ENCODE results near the gene SPARC.
"Not testable (repeated sequence)": the region's sequence is repeated elsewhere in the genome, so short reads cannot be mapped to it uniquely, and the experiment has no call there.

SPARC gene

DNA sequence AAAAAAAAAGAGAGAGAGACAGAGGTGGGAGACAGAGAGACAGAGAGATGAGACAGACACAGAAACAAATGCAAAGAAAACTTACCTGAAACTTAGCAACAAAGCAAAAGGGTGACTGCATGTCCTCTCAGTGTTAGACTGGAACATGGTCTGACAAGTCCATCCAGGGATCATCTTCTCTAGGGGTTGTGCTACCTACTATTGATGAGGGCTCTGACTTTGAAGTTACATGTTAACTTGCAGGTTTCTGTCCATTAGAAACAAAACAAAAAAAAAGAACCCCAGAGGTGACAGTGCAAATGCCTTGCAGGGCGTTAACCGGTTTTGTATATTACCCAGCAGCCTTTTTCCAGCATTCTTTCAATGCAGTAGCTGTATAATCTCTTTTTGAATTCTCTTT is 13.6 kb upstream of the SPARC start:
- DNase-seq, result no peak

DNA sequence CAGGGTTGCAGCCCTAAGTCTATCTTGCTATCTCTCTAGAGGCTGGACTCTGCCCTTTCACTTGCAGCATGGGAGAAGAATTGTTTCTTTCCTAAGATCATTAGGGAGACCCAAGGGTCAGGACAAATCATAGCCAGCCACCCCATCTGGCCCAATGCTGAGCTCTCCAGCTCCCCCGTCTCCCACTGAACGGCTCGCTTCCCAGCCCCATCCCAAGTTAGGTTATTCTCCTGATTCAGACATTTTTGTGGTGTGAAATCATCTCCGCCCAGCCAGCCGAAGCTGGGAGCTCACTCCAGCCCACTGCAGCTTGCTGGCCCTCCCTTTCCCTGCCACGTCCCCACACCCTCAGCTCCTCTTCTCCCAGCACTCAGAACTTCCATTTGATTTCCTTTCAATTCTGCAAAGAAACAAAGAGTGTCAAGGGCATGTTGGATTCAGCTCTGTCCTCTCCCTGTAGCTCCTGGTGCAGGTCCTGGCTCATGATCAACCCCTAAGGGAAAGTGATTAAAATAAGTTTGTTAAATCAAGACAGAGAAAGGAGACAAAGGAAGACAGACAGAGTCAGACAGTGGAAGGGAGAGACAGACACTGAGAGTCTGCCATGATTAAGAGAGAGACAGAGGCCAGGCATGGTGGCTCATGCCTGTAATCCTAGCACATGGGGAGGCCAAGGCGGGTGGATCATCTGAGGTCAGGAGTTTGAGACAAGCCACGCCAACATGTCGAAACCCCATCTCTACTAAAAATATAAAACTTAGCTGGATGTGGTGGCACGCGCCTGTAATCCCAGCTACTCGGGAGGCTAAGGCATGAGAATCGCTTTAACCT is 12.6 kb upstream of the SPARC start:
- no peak for DNase-seq

DNA sequence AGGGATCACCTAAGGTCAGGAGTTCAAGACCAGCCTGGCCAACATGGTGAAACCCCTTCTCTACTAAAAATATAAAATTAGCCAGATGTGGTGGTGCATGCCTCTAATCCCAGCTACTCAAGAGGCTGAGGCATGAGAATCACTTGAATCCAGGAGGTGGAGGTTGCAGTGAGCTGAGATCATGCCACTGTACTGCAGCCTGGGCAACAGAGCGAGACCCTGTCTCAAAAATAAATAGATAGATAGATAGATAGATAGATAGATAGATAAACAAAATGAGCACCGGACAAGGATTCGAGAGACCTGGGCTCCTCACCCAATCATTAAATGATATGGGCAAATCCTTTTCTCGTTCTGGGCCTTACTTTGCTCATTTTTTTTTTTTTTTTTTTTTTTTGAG is 11.4 kb upstream of the SPARC start:
- DNase-seq, result not testable (repeated sequence)

DNA sequence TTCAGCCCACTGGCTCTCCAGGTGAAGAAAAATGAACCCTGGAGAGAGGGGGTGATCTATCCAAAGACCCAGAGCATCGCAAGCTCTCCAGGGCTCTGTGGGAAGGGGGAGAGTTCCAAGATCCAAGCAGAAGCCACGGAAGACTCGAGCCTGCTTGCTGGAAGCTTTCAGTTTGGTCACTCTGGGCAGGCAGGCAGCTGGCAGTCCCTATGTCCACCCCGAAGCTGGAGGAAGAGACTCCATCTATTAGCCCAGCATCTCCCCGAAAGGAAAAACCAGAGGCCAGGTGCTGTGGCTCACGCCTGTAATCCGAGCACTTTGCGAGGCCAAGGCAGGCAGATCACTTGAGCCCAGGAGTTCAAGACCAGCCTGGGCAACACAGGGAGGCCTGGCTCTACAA is 10.7 kb upstream of the SPARC start:
- no peak for DNase-seq

DNA sequence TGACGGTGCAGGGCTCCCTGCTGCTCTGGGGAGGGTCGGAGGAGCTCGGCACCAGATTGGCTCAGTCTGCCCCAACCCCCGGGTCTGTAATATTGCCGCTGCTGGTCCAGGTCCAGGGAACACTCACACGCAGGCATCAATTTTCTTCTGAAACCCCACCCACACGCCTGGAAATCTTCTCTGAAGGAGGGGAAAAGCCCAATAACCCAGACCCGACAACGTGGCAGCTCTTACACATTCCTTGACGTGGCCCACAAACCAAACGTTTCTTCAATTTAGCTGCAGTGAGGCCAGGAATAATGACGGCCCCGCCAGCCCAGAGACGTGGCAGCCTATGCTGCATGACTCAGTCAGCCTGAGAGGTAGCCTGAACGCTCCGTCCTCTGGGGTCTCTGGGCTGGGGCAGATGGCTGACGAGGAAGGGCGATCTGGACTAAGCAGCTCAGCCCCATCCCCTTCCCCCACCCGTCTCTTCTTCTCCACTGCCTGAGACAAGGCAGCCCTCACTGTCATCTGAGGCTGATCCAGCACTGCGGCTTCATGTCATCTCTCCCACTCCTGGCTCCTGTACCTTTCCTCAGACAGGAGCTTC is 9.9 kb upstream of the SPARC start:
- no peak for DNase-seq

DNA sequence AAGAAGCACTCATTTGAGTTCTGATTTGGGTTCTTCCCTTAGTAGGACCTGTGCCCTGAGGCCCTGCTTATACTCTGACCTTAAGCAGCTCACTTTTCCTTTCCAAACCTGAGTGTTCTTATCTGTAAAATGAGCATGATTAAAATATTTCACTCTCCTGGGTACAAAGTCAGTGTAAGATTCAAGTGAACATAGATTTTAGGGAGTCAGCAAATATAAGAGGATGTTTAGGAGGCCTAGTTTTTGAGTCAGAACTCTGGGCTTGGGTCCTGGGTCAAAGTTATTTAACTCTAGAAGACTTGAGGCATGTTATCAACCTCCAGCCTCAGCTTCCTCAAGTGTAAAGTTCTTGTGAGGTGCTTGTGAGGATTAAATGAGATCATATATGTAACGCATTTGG is 8.7 kb upstream of the SPARC start:
- DNase-seq, result no peak

DNA sequence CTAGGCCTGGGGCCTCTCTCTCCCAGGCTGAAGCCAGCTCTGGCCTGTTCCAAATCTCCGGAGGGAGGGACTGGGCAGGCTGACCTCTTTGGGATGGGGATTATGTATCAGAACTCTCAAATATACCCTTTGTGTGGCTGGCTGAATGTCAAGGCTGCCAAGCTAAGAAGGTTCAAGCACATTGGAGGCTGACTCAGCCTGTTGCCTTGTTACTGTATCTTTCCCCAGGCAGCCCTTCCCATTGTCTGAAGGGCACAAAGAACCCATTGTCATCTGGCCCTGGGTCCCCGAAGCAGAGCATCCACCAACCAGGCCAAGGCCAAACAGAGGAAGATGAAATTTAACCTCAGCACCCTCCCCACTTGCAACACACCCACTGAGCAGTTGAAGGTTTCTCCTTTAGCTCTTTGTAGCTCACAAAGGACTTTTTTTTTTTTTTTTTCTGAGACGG is 7.3 kb upstream of the SPARC start:
- no peak for DNase-seq

DNA sequence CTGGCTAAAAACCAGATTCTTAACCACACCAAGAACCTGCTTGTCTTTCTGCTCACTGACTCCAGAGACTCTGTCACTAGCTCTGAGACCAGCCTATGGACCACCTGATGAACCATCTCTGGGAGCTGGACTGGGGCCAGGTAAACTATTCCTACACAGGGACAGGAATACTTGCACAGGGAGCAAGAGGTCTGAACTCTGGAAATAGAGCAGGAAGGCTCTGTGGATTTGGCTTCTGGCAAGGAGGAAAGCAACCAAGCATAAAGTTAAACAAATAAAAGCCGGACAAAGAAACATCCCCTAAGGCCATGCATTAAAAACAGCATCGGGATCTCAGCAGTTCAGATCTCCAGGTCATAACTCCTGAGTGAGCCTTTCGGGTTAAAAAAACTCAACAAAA is 5.6 kb upstream of the SPARC start:
- DNase-seq, result no peak

DNA sequence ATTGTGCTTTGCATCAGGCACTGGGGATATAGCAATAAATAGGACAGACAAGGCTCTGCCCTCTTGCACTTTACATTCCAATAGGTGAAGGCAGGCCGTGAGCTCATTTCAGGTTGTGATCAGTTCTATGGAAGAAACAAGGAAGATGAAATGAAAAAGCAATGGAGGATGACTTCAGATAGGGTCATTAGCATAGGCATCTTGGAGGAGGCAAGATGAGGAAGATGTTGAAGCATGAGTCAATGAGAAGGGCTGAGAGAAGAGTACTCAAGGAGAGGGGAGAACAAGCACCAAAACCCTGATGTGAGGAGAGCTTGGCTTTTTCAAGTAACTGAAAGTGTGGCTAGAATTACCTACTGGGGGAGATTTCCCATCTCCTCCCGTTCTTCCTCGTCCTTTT is 5.0 kb upstream of the SPARC start:
- no peak for DNase-seq

DNA sequence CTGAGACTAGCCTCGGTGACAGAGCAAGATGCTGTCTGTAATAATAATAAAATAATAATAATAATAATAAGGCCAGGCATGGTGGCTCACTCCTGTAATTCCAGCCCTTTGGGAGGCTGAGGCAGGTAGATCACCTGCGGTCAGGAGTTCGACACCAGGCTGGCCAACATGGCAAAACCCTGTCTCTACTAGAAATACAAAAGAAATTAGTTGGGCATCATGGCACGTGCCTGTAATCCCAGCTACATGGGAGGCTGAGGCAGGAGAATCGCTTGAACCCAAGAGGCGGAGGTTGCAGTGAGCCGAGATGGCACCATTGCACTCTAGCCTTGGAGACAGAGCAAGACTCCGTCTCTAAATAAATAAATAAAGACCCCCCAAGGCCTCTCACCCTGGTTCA is 2.9 kb upstream of the SPARC start:
- DNase-seq, result not testable (repeated sequence)

DNA sequence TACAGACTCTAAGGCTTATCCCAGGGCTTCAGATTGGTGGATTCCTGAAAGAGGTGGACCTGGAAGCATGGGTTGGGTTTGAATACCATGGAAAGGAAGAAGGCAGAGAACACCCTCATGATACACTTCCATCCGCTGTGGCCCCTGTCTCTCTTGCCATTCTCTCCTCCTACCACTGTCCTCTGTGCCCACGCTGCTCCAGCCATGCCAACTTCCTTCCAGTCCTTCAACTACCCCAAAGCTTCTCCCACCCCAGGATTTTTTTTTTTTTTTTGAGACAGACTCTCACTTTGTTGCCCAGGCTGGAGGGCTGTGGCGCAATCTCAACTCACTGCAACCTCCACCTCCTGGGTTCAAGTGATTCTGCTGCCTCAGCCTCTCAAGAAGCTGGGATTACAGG is 1.7 kb upstream of the SPARC start:
- no peak for DNase-seq

DNA sequence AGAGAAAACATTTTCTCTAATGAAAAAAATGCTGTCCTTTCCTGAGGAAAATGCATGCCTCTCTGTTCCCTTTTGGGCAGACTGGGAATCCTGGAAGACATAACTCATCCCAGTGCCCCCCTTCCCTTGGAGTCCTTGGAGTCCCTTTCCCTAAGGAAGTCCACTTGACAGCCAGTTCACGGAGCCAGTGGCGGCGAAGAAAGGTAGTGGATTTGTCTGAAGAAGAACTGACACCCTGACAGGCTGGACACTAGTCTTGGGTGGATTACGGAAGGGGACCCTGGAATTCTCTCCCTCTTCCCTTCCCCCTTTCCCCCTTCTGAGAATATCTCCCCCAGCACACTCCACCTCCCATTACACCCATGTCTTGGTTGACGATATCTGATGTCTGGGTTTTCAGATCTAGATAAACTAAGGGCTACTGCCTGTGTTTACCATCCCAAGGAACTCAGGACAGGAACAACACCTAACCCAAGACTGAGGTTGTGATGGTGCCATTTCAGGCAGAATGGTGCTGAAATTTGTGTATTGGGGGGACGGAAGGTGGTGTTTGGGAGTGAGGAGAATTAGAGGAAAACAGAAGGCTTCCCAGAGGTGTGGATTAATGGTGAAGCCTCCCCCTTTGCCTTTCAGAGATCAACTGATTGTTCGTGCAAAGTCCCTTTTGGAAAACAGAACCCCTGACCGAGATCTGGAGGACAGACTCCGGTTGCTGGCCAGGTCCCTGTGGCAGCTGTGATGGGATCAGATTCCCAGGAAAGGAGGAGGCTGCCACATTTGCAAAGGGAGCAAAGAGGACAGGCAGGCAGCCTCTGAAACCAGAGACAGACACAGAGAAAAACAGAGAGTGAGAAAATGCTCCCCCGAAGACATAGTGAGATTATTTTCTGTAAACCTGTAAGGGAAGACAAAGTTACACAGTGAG is 704 bp downstream of the SPARC start:
- no peak for DNase-seq

DNA sequence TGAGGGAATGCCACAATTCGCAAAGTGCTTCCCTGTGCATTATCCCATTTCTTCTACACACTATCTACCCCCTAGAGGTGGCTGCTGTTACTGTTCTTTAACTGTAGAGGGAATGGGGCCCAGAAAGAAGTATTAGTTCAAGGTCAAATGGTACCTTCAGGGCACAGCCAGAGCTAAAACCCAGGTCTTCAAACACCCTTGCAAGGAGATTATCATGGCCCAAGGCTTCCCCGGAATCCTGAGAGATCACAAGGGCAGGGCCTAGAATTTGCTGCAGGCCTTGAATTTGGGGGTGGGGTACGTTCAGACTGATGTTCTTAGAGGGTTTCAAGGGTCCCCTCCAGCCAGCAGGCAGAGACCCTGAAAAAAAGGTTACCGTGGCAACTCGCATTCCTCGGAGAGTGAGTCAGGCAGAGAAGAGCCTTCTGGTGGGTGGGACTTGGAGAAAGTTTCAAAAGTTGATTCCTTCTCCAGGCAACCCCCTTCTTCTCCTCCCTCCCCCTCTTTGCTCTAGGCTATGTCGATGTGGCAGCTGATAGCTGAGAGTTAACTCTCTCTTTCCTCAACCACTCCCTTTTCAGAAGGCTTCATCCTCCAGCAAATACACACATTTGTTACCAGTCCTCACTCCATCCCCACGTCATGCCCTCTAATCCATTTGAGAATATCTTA is 1.9 kb downstream of the SPARC start:
- DNase-seq, result no peak

DNA sequence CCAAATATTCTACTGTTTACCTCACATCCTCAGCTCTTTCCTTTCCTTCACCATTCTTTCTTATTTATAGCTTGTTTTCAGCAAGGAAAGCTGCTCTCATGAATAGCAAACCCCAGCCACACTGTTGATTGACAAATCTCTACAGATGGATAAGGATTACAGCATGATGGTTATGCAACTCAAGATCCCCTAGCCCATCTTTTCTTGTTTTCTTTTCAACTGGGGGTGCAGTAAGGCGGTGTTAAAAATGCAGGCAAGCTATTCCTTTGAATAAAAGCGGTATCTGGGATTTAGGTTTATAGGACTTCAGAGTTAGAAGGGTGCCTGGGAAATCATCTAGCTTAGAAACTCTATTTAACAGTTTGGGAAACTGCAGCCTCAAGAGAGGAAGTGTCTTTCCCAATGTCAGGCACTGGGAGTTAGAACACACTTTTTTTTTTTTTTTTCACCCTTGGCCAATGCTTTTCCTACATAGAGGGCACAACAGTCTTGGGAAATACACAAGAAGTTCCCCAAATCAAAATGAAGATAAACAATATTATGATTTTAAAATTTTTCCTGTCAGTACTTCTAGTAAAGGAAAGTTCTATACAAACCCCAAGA is 2.6 kb downstream of the SPARC start:
- no peak for DNase-seq

DNA sequence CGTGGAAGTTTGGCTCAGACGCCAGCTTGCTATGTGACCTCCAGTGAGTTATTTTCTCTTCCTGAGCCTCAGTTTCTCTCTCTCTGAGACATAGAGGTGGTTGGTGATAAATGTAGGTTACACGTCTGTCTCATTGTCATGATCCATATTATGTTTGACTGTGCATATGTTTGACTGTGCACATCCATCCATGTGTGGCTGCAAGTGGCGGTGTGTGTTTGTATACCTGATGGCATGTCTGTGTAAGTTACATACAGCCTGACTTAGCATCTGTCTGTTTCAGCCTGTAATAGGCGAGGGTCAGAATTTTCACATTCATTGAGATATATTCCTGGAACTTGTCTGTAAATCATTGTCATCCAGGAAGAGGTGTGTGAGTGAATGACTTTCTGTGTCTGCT is 3.3 kb downstream of the SPARC start:
- DNase-seq, result no peak

DNA sequence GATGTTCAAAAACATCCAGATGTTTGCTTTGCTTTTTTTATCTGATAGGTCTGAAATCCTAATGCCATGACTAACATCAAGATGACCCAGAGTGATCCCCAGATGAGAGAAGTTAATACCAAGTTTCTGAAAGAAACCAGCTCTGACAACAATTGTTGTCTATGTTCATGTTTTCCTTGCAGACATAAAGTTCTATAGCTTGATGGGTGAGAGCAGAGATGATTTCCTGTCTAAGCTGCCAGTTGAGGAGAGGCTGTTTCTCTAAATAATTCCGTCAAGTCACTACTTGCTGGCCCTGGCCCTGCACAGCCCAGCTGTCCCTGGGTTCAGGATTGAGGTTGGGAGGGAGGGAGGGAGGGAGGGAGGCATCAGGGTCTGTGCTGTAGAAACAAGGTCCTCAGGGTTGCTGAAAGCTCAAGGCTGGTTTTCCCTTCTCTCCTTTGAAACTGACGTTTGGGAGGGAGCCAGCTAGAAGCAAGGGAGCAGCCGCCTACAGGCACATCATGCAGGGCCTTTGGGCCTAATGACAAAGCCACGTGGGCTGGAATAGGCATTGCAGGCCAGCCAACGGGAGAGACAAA is 3.9 kb downstream of the SPARC start:
- DNase-seq, result no peak

DNA sequence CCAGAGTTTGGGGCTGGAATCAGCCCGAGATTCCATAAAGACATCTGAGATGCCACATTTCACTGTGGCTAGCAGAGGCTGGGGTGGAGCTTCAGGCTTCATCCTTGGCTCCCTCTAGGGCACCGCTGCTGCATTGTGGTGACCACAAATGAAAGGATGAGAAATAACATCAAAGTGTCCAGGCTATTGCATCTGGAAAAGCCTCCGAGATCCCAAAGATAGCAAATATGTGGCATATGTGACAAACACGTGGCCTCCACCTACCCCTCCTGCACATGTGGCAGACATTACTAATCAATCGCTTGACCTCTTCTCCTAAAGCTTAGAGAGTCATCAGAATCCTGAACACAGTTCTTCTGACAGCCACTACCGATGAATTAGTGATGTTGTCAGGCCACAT is 4.5 kb downstream of the SPARC start:
- no peak for DNase-seq

DNA sequence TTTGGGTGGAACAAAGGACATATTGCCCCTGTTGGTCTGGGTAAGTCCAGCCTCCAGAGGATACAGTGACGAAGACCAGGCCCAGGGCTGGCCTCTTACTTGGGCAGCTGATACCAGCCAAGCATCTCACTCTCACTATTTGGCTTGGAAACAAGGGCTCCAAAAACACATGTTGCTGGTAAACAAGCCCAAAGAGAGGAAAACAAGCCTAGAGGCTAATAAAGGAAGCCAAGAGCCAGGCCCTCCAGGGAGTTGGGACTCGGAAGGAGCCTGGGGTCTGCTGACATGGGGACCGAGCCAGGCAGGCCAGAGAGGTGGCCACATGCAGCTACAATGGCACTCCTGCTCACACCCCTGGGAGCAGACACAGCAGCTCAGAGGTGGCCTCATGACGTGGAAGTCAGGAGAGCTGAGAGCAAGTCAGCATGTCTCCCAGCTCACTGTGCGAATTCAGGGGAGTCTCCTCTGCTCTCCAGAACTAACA is 5.7 kb downstream of the SPARC start:
- no peak for DNase-seq

DNA sequence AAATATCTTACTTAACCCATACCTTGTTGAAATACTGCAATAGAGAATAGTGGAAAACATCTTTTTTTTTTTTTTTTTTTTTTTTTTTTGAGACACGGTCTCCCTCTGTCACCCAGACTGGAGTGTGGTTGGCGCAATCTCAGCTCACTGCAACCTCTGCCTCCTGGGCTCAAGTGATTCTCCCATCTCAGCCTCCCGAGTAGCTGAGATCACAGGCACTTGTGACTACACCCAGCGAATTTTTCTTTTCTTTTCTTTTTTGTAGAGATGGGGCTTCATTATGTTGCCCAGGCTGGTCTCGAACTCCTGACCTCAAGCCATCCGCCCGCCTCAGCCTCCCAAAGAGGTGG is 6.6 kb downstream of the SPARC start:
- not testable (repeated sequence) for DNase-seq

DNA sequence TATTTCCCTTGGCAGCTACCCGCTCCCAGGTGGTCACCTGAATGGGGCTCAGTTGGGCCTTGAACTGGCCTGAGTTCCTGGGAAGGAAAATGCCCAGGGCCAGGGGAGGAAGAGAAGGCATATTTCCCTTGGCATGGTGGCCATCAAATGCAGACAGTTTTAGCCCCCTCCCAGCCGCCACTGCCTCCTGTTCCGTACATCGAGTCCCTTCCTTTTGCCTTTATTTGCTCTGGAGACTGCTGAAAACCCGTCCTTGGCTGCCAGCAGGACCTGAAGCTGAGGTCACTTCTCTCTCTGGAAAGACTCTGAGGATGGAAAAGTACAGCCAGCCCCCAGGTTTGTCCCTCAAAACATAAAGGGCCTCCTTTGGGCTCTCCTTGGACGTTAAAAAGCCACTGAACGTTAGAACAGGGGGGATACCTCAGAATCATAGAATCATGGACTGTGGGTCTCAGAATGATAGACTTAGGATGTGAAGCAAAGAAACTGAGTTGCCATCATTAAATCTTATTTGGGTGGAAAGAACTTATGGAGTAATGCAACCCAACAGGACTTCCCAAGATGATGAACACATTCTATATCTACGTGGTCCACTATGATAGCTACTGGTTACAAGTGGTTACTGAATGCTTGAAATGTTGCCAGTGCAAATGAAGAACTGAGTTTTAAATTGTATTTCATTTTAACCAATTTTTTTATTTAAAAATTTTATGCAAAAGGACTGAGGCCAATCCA is 7.1 kb downstream of the SPARC start:
- no peak for DNase-seq

DNA sequence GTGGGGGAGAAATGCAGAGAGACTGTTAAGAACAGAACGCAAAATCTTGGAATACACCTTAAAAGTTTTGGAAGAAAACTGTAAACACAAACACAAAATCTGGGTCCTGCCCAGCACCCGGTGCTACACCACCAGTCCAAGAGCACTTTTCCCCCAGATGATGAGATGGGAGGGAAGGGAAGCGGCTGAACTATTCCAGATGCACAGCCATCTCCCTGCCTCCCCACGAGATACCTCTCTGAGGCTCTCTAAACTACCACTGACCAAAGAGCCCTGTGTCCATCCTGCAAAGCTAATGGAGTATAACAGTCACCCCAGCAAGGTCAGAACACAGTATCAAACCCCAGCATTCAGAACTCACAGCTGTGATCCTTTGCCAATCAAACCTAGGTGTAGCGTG is 8.0 kb downstream of the SPARC start:
- DNase-seq, result no peak
